H9 (cell line): ENCODE results near the gene WDR72. TPM values are rescaled to one million over a fixed set of nuclear protein-coding genes. Genes with fewer than 3 reads are reported as not detected.

Experiments
- DNase-seq: peaks from one replicate; pipeline ENCODE4 v3.0.0-alpha.2; 2017
- H2AFZ ChIP-seq: one replicate; pipeline ENCODE4 v1.6.1; 2013; ENCODE audit warnings: mild to moderate bottlenecking, low read length, control low read depth, moderate library complexity
- H2AK5ac ChIP-seq: 2 replicates; pipeline ENCODE4 v1.6.1; 2013; ENCODE audit warnings: low read length, control low read depth, mixed read lengths; ENCODE audit not compliant: insufficient read length
- H2BK120ac ChIP-seq: one replicate; pipeline ENCODE4 v1.6.1; 2013; ENCODE audit warnings: low read depth, mild to moderate bottlenecking, low read length, control low read depth, inconsistent platforms; ENCODE audit not compliant: poor library complexity, severe bottlenecking
- H2BK12ac ChIP-seq: 2 replicates; pipeline ENCODE4 v1.6.1; 2013; ENCODE audit warnings: low read length, control low read depth, mixed read lengths, low read depth; ENCODE audit not compliant: insufficient read length
- H2BK15ac ChIP-seq: 2 replicates; pipeline ENCODE4 v1.6.1; 2013; ENCODE audit warnings: low read depth, low read length, control low read depth
- H2BK20ac ChIP-seq: one replicate; pipeline ENCODE4 v1.6.1; 2013; ENCODE audit warnings: low read depth, mild to moderate bottlenecking, low read length, control low read depth, inconsistent platforms; ENCODE audit not compliant: poor library complexity, severe bottlenecking
- H2BK5ac ChIP-seq: 2 replicates; pipeline ENCODE4 v1.6.1; 2013; ENCODE audit warnings: low read length, control low read depth, mixed read lengths; ENCODE audit not compliant: insufficient read length
- H3K14ac ChIP-seq: 2 replicates; pipeline ENCODE4 v1.6.1; 2013; ENCODE audit warnings: low read length, control low read depth; ENCODE audit not compliant: insufficient read depth
- H3K18ac ChIP-seq: 2 replicates; pipeline ENCODE4 v1.6.1; 2013; ENCODE audit warnings: low read depth, mild to moderate bottlenecking, mixed read lengths, low read length, control low read depth; ENCODE audit not compliant: insufficient read length
- H3K23ac ChIP-seq: 2 replicates; pipeline ENCODE4 v1.6.1; 2013; ENCODE audit warnings: low read length, control low read depth, mixed read lengths, low read depth; ENCODE audit not compliant: insufficient read length
- H3K23me2 ChIP-seq: 2 replicates; pipeline ENCODE4 v1.6.1; 2013; ENCODE audit warnings: low read depth, mild to moderate bottlenecking, mixed read lengths, low read length, control low read depth; ENCODE audit not compliant: insufficient read length, poor library complexity, severe bottlenecking
- H3K27ac ChIP-seq: 2 replicates; pipeline ENCODE4 v1.5.1; 2013; ENCODE audit warnings: low read length, control low read depth, mixed read lengths, low read depth; ENCODE audit not compliant: insufficient read length
- H3K27me3 ChIP-seq: 2 replicates; pipeline ENCODE4 v1.6.1; 2013; ENCODE audit warnings: low read length, control low read depth, inconsistent platforms; ENCODE audit not compliant: insufficient read depth
- H3K4ac ChIP-seq: 2 replicates; pipeline ENCODE4 v1.6.1; 2013; ENCODE audit warnings: low read depth, mild to moderate bottlenecking, control low read depth, inconsistent platforms, low read length, moderate library complexity
- H3K4me1 ChIP-seq: 2 replicates; pipeline ENCODE4 v1.6.1; 2013; ENCODE audit warnings: low read length, control low read depth, inconsistent platforms; ENCODE audit not compliant: insufficient read depth
- H3K4me2 ChIP-seq: 2 replicates; pipeline ENCODE4 v1.6.1; 2013; ENCODE audit warnings: low read length, control low read depth, mixed read lengths; ENCODE audit not compliant: insufficient read length, insufficient read depth
- H3K56ac ChIP-seq: 2 replicates; pipeline ENCODE4 v1.6.1; 2013; ENCODE audit warnings: low read depth, mild to moderate bottlenecking, mixed read lengths, low read length, control low read depth; ENCODE audit not compliant: insufficient read length
- H3K79me1 ChIP-seq: 2 replicates; pipeline ENCODE4 v1.6.1; 2013; ENCODE audit warnings: low read depth, mild to moderate bottlenecking, moderate library complexity, low read length, control low read depth, inconsistent platforms; ENCODE audit not compliant: insufficient read depth, poor library complexity, severe bottlenecking
- H3K79me2 ChIP-seq: 2 replicates; pipeline ENCODE4 v1.6.1; 2013; ENCODE audit warnings: low read length, control low read depth, inconsistent platforms; ENCODE audit not compliant: insufficient read depth
- H3K9ac ChIP-seq: 2 replicates; pipeline ENCODE4 v1.6.1; 2013; ENCODE audit warnings: low read length, control low read depth, mixed read lengths; ENCODE audit not compliant: insufficient read length; ENCODE audit errors: extremely low read depth
- H3K9me3 ChIP-seq: one replicate; pipeline ENCODE4 v1.6.1; 2013; ENCODE audit warnings: low read depth, low read length, inconsistent platforms; ENCODE audit not compliant: control insufficient read depth
- H3T11ph ChIP-seq: one replicate; pipeline ENCODE4 v1.6.1; 2013; ENCODE audit warnings: mild to moderate bottlenecking, low read length, control low read depth, inconsistent platforms
- H4K20me1 ChIP-seq: one replicate; pipeline ENCODE4 v1.6.1; 2013; ENCODE audit not compliant: control insufficient read depth, insufficient read length, insufficient read depth
- H4K5ac ChIP-seq: 2 replicates; pipeline ENCODE4 v1.6.1; 2013; ENCODE audit warnings: low read depth, mild to moderate bottlenecking, mixed read lengths, low read length, control low read depth; ENCODE audit not compliant: insufficient read length
- H4K8ac ChIP-seq: replicated peaks from 2 replicates; pipeline ENCODE4 v1.6.1; 2013; ENCODE audit warnings: low read length, control low read depth, mixed read lengths, low read depth; ENCODE audit not compliant: insufficient read length
- H4K91ac ChIP-seq: 2 replicates; pipeline ENCODE4 v1.6.1; 2013; ENCODE audit warnings: low read depth, mild to moderate bottlenecking, moderate library complexity, mixed read lengths, low read length, control low read depth; ENCODE audit not compliant: insufficient read length
- H3K27ac Mint-ChIP-seq, 3 experiments: 2 replicates in 2 of 3; 3 replicates in 1 of 3; pipeline ENCODE4 v1.8.0; 2020 to 2021; ENCODE audit warnings: mixed read lengths in 3 of 3, mild to moderate bottlenecking in 1 of 3, moderate library complexity in 1 of 3
- H3K27me3 Mint-ChIP-seq: 2 replicates; pipeline ENCODE4 v1.8.0; 2021; ENCODE audit warnings: low read depth, mild to moderate bottlenecking, moderate library complexity, mixed read lengths
- H3K36me3 Mint-ChIP-seq, 3 experiments: 2 replicates in 2 of 3; 3 replicates in 1 of 3; pipeline ENCODE4 v1.8.0; 2020 to 2021; ENCODE audit warnings: low read depth in 3 of 3, mixed read lengths in 3 of 3; ENCODE audit not compliant: insufficient read depth in 1 of 3
- H3K4me1 Mint-ChIP-seq, 2 experiments: 2 replicates each; pipeline ENCODE4 v1.8.0; 2020; ENCODE audit warnings: mixed read lengths in 2 of 2
- H3K4me3 Mint-ChIP-seq, 2 experiments: 2 replicates in 1 of 2; 3 replicates in 1 of 2; pipeline ENCODE4 v1.8.0; 2020 to 2021; ENCODE audit warnings: mild to moderate bottlenecking in 2 of 2, mixed read lengths in 2 of 2, moderate library complexity in 1 of 2
- H3K9me3 Mint-ChIP-seq, 2 experiments: 2 replicates in 1 of 2; 3 replicates in 1 of 2; pipeline ENCODE4 v1.8.0; 2020; ENCODE audit warnings: mild to moderate bottlenecking in 2 of 2, mixed read lengths in 2 of 2, moderate library complexity in 1 of 2
- CTCF ChIP-seq: fragments of 200-600 bp; sonication (generic); conservative IDR thresholded peaks from 3 replicates; pipeline ENCODE4 v1.8.0; 2021; ENCODE audit warnings: antibody characterized with exemption, mild to moderate bottlenecking
- WGBS: extraction: QIAGEN DNeasy Blood & Tissue Kit; methylation state at CpG from one replicate; pipeline ENCODE4 v1.1.7; 2013; ENCODE audit warnings: missing lambda C conversion rate, low lambda C conversion rate, mixed read lengths; ENCODE audit not compliant: insufficient read length; ENCODE audit errors: extremely low coverage; 5-methylcytosine and 5-hydroxymethylcytosine counted together
- total RNA-seq: library from RNA; stranded (reverse); gene quantifications from 2 replicates; pipeline ENCODE4 v1.2.1, GENCODE V29; 2021

Gene WDR72
- total RNA-seq, 1 experiment from 2014 or later, result 2.9 TPM

- H3K4me3 Mint-ChIP-seq, result no peak overlapping the region
- no peak overlapping the region for H3K27ac Mint-ChIP-seq
Measured at GRCh38 chr15:53709821-53710220, 49.6 kb downstream of the WDR72 start.

More at GRCh38 chr15:53709821-53710220, 49.6 kb downstream of the WDR72 start:
- H3K79me1 ChIP-seq, result no peaks in the 10 kb centered on the region
- H2BK5ac ChIP-seq, result no peak overlapping the region
- no peaks in the 10 kb centered on the region for H3K27me3 Mint-ChIP-seq
- H3K23ac ChIP-seq, result no peak overlapping the region
- no peak overlapping the region for H3K4me2 ChIP-seq
- no peak overlapping the region for H3K14ac ChIP-seq
- H2BK12ac ChIP-seq, result no peak overlapping the region
- no peak overlapping the region for H3K9ac ChIP-seq
- H3K79me2 ChIP-seq, result no peaks in the 10 kb centered on the region
- no peaks in the 10 kb centered on the region for H3K23me2 ChIP-seq
- H2AFZ ChIP-seq, result no peak overlapping the region
- H2BK20ac ChIP-seq, result no peak overlapping the region
- no CpG with 5 or more reads among the region's 2 CpGs for WGBS
- H3K56ac ChIP-seq, result no peak overlapping the region
- no peak overlapping the region for H2AK5ac ChIP-seq
- no peak overlapping the region for H4K5ac ChIP-seq
- H3K18ac ChIP-seq, result no peak overlapping the region
- no peak overlapping the region for H2BK120ac ChIP-seq
- H2BK15ac ChIP-seq, result no peak overlapping the region
- no peak for TF ChIP-seq CTCF
- no peak overlapping the region for H3T11ph ChIP-seq
- H4K91ac ChIP-seq, result no peak overlapping the region
- no peak overlapping the region for H3K4ac ChIP-seq
- no peaks in the 10 kb centered on the region for H3K4me1 ChIP-seq
- H4K8ac ChIP-seq, result no peak overlapping the region
- no peak for DNase-seq
- no peaks in the 10 kb centered on the region for H3K36me3 Mint-ChIP-seq
- H3K27me3 ChIP-seq, result no peaks in the 10 kb centered on the region
- H3K9me3 ChIP-seq, result no peaks in the 10 kb centered on the region
- H3K4me1 Mint-ChIP-seq, result peaks cover 3 to 4% of the 10 kb centered on the region in 2 experiments; a peak in 3 of 4 replicates
- H4K20me1 ChIP-seq, result no peaks in the 10 kb centered on the region
- no peak overlapping the region for H3K27ac ChIP-seq
- no peaks in the 10 kb centered on the region for H3K9me3 Mint-ChIP-seq
